Stimulated activated CD4-positive, alpha-beta T cell treated with anti-CD3 and anti-CD28 coated beads, Interleukin-4, amount 100 ng/mL, for 4 hours (primary cell): Measurements from ENCODE around the gene TRPC4.
"Not testable (repeated sequence)": the region's sequence is repeated elsewhere in the genome, so short reads cannot be mapped to it uniquely, and the experiment has no call there.

Experiments
- DNase-seq, 2 experiments: peaks; one replicate each; pipeline ENCODE4 v3.0.0-alpha.2; 2020

The TRPC4 gene

DNA sequence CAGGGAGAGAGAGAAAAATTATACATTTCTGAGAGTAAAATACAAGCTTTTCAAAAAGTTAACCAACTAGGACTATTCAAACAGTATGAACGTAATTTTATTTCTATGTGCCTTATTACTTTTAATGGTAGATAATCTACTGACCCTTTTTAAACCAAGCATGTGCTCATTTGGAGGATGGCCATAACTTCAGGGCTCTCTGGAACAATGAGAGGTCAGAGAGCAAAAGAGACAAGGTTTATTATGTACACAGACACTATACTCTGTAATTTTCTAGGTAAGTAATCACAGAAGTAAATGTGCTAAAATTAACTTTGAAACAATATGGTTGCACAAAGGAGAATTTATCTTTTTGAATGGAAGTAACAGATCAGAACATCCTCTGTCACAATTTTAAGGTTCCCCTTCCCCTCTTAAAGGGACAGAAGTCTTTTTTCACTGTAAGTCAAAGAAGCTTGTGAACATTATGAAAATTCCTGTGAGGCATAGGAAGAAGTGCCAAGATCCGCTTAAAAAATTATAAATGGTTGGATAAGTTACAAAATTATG lies 272.0 kb downstream of the TRPC4 start:
- no peak for DNase-seq

DNA sequence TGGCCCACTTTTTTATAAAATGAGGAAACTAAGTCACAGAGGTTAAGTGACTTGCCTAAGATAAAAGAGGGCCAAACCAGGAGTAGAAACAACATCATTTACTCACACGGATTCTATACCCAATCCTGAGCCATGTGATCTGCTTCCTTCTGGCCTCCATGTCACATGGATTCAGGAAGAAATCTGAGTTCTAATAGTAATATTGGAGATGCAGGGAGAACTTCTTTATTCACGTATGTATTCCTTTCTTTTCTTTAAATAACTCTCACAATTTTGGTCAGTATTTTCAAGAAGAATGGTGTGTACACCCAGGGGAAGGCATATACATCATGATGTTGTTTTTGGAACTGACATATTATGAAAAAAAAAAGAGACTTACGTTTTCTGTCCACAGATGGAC lies 272.8 kb downstream of the TRPC4 start:
- no peak for DNase-seq

DNA sequence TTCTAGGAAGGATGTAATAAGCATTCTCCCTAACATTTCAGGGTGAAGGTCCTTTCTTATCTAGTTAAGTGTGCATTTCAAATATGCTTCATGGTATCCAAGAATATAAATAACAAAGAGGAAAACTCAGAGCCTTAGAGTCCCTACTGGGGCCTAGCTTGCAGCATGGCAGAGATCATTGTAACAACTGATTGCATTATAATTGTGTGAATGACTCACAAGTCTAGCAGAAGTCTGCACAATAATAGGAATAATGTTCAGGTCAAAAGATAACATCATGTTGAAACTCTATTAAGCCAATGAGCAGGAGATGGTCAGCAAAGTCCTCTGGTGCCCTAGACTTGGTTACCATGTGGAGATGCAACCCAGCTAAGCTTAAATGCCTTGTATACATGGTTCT lies 274.4 kb downstream of the TRPC4 start:
- no peak for DNase-seq

DNA sequence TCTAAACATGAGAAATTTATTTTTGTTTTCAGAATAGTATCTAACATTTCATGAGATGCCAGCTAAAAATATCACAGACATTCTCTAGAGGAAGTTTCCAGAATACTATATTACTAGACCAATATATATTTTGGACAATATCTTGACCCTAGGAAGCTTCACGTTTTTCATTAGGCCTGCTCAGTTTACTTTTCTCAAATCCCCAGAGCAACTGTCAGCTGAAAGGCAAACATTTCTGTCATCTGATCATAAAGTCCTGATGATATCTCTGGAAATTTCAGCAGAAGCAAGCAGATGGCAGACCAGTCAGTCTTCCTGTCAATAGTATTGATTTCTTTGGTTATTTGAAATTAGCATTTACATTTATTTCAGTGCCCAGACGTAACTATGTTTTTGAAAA lies 275.0 kb downstream of the TRPC4 start:
- DNase-seq: no peak

DNA sequence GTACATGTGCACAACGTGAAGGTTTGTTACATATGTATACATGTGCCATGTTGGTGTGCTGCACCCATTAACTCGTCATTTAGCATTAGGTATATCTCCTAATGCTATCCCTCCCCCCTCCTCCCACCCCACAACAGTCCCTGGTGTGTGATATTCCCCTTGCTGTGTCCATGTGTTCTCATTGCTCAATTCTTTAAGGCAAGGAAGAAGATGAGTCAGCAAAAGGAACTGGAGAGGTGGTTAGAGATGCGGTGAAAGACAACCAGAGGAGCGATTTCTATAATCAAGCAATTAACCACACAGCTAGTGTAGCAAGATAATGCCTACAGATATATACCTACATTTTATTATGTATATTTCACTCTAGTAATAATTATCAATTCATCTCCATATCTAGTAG lies 280.2 kb downstream of the TRPC4 start:
- not testable (repeated sequence) for DNase-seq

DNA sequence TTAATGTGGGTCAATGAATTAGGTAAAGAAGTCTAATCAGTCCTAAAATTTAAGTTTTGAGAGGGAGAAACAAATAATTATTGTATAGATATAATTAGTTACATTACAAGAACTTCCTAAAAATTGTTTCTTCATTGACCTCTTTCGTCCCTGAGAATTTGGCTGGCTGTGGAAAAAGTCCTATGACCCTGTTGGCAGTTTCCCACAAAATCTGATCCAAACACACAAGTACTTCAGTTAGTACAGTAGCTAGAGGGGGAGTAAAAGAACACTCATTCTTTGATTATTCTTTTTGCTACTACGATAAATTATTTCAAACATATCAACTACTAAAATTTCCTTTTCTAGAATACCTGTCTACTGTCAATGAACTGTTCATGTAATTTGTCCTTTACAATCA lies 282.3 kb downstream of the TRPC4 start:
- no peak for DNase-seq
